GM19240 (cell line): ENCODE data around the gene ZIC4.

ENCODE experiments used
- DNase-seq: peaks from one replicate; pipeline ENCODE4 v3.0.0; 2011; ENCODE audit warnings: low spot score; ENCODE audit not compliant: insufficient read length

The ZIC4 gene

DNA sequence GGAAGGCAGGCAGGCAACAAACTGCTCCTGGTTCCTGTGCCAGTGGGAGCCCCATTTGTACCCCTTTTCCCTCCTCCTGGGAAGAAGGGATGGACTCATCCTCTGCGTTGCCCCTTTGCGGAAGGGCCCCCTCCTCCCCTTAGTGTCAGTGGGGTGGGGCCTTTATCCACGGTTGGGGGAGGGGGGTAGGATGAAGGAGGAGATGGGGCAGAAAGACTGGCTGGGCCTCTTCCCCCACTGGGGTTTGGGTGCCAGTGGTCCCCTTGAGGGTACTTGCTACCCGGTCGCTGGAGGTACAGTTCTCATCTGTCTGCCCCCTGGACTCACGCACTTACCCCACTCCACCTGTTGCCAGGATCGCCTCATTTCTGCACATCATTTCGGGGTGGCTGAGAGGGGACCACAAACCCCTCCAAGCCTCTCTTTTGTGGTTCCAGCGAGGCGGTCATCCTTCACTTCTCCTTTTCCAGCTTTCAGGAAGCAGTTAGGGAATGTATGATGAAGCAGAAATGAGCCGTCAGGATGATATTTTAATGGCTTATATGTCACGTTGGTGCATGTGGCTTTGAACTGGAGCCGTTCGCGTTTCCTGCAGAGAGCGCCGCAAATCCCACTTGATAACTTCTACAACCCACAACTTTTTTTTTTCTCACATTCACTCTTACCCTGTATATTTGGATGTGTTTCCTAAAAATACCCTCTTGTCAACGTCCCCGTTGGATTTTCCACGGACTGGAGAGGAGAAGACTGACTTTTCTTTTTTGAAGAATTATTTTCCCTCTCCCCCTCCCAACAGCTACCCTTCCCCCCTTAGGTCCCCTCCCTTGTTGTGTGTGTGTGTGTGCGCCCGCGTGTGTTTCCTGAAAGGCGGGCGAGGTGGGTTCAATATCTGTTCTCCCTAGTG is at the start of gene ZIC4:
Gene ZIC4, minus strand, starts transcription at position 516 of the 904 bp plus-strand sequence. CDS start 3,746 bp downstream, outside the sequence.
- no peak for DNase-seq

DNA sequence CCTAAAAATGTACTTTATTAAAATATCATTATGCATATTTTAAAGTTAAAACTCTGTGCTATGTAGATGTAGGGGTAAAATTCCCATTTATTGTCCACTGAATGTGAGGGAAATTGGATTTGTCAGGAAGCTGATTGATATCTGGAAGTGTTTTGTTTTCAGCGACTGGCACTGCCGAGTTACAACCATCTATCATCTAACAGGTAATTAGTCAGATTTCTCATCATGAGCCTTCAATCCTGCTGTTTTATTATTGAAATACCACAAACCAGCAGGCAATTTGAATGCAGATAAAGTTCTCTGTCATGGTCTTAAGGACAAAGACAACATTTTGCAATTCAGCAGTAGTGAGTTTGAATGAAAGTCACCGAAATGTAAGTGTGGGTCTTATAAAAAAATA is 43.3 kb upstream of the ZIC4 start:
- DNase-seq: no peak

DNA sequence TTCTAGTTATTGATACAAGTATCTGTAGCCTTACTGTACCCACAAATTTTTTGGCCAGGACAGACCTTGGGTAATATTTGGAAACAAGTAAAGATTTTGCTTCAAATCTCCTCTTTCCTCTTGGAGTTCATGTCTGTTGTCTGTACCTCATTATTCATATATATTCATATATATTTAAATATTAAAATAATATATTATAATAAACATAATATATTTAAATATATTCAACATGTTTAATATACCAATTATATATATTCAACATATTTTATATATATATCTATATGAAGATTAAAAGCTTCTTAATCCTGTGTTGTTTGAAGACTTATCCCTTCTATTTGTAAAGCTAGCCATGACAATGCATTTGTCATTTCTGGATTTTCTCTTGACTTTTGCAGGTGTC is 40.9 kb upstream of the ZIC4 start:
- DNase-seq: no peak

DNA sequence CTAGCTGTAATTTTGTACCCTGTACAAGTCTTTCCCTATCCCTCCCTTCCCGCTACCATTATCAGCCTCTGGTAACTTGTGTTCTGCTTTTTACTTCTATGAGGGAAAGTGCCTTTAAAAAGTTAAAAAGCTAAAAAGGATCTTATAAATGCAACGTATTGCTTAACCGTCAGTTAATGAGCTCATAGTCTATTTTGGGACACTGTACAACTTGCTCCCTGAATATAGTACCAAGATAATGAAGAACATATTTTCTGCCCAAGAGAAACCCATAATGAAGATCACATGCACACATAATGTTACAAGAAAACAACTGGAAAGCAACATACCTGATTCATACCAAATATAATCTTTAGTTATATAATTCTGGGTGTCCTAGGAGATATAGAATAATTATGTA is 25.4 kb upstream of the ZIC4 start:
- DNase-seq: no peak

DNA sequence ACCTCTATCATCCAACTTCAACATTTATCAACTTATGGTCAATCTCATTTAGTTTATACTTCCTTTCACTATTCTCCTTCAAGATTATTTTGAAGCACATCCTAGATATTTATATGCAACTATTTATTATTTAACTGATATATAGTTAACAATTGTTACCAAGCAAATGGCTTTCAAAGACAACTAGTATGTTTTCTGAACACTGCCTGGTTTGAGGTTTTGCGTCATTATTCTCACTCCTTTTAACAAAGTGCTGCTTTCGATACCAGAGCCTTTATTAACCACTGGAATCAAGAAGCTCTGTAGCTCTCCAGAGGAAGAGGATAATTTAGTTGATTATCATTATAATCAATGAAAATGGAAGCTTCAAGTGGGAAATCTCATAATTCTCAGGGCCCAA is 22.4 kb upstream of the ZIC4 start:
- DNase-seq: no peak

DNA sequence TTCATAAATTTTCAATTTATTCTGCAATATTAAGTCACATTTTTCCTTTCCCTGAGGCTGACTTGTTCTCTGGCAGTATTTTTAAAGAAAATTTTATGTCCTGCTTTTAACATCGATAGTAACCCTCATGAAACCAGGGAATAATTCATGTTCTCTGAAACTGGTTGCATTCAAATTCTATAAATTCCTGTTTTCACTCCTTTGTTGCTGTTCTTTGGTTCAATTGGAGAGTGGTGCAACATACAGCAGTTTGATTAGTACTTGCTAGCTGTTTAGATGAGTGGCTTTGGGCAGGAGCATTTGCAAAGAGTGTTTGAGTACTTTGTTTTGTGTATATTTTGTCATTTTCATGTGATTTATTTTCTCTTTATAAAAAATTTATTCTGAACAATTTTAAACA is 22.0 kb upstream of the ZIC4 start:
- no peak for DNase-seq

DNA sequence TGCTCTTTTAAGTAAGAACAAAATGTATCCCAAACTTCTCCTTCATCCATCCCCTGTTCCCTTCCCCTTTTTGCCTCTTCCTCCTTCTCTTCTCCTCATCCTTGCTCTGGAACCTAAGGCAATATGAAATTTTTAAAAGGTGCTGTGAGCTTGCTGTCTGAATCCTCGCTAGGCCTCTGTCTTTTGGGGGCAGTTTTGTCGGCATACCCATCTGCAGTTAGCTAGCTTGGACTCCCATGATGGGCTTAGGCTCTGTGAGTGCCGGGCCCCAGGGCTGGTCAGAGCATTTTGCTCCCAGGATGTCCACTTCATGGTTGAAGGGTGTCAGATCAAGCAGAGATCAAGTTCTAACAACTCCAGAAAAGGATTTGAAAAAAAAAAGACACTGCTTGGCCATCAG is 21.4 kb upstream of the ZIC4 start:
- DNase-seq: no peak

DNA sequence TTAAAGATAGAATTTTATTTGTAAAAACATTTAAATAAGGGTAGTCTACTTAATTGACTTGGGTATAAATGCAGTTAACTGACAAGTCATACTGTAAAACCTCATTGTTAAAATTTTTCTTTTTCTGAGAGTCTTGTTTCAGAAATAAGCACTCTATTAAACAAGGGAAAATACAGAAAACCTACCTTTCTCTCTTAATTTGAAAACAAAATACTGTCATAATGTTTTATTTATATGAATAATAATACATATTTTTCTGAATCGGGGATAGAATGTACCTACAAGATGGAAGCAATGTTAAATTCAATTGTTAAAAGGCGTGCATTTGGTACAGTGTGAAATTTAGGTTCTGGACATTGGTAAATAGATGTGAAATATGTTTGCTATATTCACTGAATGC is 20.6 kb upstream of the ZIC4 start:
- DNase-seq: no peak

DNA sequence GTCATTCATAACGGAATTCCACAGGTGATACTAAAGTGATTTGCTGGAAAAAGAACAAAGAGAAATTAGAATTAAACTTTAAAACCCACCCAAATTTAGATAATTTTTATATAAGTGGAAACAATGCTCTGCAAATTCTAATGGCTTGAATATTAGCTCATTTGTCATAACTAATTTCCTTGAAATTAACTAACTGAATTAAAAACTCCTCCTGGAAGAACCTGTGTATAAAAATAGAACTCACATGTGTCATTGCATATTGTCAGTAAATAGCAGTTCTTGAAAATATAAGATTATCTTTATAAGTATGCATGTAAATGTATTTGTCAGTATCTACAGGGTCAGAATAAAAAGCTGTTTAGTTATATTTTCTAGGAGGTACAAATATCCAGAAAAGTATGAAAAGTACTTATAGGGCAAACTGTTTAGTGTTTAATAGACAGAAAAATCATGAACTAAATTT is 19.1 kb upstream of the ZIC4 start:
- no peak for DNase-seq

DNA sequence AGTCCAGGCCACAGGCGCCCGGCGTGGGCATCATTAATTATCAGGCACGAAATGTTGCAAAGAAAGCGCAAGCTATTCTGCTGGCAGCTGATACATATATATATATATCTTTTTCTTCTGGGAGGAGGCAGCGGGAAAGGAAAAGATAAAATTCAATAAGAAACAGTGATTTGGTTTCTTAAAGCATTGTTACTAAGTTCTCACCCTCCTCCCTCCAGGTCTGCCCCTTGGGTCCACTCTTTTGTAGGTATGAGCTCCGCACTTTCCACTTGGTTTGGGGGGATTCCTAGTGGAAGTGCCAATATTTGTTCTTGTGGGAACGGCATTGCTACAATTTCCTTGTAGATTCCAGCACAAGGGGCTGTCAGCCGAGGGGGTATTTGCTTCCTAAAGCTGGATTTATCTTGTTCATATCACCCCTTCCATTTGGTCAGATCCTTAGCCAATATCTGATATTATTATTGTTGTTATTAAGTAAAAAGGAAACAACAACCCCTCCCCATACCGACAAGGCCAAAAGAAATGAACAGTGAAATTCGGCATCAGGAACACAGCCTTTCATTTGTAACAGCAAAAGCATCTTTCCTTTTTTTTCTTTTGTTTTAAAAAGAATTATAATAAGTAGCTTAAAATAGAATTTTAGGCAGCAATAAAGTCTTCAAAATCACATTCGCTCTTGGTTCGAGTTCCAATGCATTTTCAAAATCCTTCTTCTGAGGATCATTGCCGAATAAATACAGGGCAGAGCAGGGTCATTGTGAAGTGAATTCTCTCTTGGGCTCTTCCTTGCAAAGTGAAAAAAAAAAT is 18.4 kb upstream of the ZIC4 start:
- no peak for DNase-seq

DNA sequence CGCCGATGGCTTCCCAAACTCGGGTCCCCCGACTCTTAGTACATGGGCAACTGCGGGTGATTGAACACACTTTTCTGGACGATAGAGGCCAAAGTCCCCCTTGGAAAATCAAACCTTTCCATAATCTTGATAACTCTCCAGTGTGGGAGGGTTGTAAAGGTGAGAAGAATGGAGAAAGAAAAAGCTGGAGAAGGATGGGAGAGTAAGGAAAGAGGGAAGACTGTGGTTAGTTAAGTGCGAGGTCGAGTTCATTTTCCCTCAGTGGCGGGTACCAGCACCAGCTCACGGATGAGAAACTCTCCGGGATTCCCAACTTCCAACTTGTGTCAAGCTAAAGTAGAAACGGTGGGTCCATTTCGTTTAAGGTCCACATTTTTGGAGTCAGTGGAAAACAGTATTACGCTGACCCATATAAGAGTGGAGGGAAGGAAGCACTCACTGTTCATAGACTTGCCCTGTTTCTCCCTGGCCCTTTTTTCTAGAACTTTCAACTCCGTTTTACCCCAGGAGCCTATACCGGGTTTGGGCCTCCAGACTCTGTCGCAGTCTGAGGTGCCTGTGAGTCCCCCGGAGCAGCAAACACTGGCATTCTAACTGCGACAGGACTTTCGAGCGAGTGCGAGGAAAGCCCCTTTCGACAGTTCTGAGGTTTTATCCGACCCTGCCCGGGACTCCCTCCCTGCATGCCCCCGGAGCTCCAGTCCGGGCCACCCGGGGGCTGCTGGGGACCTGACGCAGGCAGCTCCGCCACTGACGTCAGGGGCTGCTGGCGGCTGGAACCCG is 17.6 kb upstream of the ZIC4 start:
- no peak for DNase-seq

DNA sequence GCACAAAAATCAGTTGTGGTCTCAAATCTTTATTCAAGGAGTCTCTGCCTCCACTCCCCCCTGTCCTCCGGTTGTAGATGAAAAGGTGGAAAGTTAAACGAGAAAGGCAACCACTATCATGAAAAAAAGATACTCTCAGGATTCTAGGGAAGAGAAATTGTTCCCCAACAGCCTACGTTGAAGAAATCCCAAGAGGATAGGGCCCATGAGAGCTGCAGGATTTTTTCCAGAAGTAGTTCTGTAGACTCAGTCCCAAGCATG is 17.1 kb upstream of the ZIC4 start:
- no peak for DNase-seq

DNA sequence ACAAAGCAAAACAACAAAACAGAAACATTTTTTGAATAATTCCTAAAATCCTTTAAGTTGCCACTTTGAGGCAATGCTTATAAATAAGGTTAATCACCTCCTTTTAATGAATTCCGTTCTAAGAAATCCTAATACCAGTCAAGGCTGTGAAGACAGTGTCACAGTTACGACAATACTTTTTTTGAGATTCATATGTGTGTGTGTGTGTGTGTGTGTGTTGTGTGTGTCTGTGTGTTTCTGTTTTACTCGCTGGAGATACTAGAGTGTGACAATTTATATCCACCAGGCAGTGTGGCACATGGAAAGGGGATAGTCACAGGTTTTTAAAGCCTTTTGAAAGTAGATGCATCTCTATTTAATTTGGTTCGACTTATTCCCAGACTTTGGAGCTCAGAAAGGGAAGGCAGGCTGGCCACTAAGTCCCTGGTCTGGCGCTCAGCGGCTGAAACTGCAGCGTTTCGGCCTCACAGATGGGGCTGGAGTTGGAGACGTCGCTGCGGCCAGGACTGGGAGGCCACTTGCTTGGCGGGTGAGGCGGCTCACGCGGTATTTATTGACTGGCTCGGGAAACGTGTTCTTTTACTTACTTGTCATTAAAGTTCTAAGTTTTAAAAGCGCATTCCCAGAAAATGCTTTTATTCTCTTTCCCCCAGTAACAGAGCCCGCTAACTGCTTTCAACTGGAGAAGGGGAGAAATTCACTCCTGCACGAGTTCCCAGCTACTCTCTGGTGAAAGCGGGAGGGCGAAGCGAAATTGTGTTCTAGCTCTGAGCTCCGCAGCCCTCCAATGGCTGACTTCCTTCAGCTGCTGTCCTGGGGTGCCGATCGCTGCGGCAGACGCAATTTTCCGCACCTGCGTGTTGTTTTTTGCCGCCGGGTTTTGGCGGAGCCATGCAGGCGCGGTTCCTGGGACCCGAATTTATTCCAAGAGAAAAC is 16.5 kb upstream of the ZIC4 start:
- DNase-seq: no peak

DNA sequence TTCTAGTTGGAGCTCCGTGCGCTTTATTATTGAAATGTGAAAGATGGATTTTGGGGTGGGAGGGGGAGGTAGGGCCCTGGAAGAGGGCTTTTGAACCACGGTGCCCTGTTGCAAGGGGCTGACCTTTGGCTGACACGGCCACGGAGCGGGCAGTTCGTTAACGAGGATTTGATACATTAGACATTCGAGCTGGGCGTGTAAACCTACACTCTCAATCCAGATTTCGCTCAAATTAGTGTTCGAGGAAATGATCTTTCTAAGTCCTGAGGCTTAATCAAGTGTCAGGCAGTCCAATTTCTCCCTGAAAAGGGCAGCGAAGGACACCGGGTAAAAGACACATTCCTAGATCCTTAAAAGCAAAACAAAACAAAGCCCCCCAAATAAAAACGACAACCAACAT is 15.9 kb upstream of the ZIC4 start:
- DNase-seq: no peak

DNA sequence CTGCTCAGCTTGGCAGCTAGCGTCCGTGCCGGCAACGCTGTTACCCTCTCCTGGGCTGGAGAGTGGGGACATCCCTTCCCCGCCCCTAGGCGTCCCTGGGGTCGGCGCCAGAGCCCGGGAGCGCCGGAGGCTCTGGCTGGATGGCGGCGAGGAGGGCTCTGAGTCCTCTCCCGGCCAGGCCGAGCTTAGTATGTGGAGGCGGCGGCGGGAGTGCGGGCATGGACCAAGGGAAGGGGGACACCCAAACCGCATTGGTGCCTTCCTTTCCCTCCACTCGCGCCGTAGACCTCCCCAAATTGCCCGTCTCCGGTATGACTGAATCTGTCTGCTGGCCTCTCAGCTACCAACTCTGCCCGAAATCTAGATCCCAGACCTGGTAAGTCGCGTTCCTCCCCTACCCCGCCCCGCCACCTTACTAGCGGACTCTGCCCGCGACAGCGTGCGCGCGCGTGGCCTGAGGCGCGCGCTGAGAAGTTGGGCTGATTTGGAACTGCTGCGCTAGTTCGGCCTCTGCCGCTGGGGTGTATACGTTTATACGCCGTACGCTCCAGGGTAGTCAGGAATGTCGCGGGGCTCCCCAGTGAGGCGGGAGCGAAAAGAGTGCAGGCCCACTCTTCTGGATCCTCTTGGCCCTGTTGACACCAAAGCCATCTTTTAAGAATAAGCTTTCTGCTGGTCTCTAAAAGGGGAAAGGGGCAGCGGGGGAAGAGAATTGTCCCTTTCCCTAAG is 15.0 kb upstream of the ZIC4 start:
- DNase-seq: no peak

DNA sequence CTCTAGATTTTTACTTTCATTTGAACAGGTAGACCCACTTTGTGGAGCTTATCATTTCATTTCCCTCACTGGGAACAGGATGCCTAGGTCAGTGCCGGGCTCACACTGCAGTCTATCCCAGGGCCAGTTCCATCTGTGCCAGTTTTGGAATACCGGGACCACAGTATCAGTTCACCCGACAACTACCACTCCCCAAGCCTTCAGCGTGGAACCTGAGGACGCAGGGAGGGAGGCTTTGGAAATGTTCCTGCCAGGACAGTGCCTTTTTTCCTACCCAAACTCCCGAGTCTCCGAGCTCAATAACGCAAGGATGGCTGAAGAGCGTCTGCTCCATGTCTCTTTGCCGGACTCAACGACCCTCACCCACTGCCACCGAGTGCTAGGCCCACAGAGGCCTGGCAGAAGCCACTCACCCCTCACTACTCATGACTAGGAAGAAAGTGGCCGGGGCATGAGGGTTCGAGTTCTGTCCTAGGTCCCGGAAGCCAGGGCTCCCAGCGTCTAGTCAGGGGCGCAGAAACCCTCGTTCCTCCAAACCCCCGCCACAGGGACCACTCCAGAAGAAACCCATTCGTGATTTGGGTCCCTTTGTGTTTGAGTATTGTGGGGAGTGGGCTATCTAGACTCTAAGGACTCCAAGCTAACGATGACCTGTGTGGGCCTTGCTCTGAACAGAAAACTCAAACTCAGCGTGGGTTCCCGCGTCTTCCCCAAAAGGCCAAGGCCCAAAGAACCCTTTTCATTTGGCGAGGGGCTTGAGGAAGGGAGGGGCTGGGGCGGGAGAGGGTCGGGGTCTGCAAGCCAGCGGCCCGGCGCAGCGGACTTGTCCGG is 14.2 kb upstream of the ZIC4 start:
- DNase-seq: no peak

DNA sequence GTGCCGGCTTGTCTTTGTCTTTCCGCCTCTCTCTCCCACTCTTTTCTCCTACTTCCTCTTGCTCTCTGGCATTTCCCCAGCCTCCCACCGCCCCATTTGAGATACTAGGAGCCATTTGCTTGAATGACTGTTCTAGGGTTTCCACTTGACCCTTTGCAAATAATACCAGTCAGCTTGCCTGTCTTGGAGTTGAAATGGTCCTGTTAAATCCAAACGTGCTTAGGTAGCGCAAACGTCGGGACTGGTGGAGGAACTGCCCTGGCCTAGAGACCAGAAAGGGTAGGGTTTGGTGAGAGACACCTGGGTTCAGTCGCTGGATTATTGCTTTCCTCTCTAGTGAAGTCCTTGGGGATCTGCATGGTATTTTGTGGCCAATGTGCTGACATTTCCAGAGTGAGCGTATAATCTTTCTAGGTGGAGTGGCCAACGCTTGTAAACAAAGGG is 13.5 kb upstream of the ZIC4 start:
- DNase-seq: no peak

DNA sequence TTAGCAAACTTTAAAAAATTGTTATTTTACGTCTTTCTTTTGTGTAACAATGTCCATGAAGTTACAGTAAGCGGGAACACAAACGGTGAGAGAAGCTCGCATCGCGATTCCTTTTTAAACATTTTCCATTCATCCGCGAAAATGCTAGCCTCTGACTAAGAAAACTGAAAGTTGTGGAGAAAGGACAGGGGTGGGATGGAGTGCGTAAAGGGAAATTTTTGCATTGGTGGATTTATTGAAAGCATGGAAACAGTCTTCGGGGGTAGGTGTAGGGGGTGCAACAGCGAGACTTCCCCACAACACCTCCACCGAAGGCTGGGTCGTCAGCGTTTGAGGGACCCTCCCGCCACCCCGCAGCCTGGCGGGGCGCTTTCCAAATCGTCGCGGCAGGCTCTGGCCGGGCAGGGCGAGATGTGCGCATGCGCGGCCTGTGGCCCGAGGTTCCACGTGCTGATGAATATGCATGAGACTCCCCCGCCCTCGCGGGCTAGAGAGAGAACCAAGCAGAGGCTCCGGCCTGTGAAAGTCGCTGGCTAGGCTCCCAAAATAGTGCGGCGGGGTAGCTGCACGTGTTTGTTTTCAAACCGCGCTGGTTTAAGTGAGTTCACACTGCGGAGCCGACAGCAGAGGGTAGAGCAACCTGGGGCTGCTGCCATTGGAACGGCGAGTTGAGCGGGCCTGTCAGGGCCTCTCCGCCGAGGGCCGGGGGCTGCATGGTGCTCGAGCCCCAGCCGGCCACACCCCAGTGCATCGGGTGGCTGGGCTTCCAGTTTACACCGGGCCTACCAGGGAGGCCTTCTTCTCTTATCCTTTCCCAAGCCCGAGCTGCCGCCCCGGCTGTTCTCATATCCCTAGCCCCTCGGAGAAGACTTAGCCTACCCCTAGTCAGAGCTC is 12.7 kb upstream of the ZIC4 start:
- no peak for DNase-seq
